ENCODE results near the gene CAMK1G. TPM values are rescaled to one million over a fixed set of nuclear protein-coding genes. Genes with fewer than 3 reads are reported as not detected.
A peak's percentile ranks its signal among the peaks of the same experiment; 100 is the strongest.

CAMK1G gene
- total and polyA plus RNA-seq, 12 donors = 0.11 to 0.71 (median 0.21) TPM; not detected in 9

DNA sequence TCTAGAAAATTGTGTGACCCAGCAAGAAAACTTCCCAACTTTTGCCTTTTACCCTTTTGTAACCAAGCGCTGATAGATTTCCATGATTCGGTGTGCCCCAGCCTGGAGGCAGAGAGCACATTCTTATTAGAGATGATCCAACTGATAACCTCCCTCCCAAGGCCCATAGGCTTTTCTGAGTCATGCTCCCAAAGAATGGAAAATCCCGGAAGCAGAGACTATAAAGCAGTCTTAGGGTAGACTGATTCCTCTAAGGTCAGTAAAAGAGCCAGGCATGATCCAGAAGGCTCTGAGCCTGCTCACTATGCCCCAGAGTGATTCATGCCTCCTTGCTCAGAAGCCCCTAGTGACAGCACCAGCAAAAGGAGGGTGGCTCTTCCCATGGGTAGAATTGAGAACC is 4.3 kb downstream of the CAMK1G start:
- Histone ChIP-seq H3K4me1 (peaks cover 0 to 20% (median 10%) of the 10 kb centered on the region in 9 donors), H3K4me3 (no peak overlapping the region), H3K27me3 (peaks cover 0 to 37% (median 15%) of the 10 kb centered on the region in 7 donors), H3K27ac (no peak overlapping the region), H3K9me3 (no peaks in the 10 kb centered on the region), H3K36me3 (no peaks in the 10 kb centered on the region)
- TF ChIP-seq, protein P1, sequence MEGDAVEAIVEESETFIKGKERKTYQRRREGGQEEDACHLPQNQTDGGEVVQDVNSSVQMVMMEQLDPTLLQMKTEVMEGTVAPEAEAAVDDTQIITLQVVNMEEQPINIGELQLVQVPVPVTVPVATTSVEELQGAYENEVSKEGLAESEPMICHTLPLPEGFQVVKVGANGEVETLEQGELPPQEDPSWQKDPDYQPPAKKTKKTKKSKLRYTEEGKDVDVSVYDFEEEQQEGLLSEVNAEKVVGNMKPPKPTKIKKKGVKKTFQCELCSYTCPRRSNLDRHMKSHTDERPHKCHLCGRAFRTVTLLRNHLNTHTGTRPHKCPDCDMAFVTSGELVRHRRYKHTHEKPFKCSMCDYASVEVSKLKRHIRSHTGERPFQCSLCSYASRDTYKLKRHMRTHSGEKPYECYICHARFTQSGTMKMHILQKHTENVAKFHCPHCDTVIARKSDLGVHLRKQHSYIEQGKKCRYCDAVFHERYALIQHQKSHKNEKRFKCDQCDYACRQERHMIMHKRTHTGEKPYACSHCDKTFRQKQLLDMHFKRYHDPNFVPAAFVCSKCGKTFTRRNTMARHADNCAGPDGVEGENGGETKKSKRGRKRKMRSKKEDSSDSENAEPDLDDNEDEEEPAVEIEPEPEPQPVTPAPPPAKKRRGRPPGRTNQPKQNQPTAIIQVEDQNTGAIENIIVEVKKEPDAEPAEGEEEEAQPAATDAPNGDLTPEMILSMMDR (IDR thresholded peaks at IDR 0.05) = no peak
- intact Hi-C loops (cut with DNase I) = loop anchor here in 4 of 10 donors (5.0 kb wide), 3 partner anchors 40 to 160 kb away; no protein-coding TSS in a partner anchor
- DNase-seq (no peak), ATAC-seq (no peak)
- WGBS, 2 donors = 87 to 91% methylated on average over 3 of the region's 3 CpGs

DNA sequence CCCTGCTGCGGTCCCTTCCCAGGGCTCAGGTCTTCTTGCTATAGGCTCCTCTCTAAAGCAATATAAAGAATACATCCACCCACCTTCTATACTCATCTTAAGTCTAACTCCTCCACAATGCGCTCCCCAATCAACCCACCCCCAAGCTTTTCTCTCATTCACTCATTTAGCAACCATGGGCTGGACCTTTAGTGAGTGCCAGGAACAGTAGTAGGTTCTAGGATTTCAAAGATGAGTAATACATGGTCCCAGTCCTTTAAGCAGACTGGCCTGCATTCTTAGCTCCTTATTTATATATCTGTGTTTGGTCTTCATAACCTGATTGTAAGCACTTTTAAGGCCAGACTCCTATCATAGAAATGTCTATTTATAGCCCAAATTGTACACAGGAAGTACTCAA is 5.9 kb downstream of the CAMK1G start:
- no peak overlapping the region for H3K27ac ChIP-seq
- ATAC-seq (no peak), DNase-seq (no peak)
- no peaks in the 10 kb centered on the region for H3K9me3 ChIP-seq
- whole genome bisulfite sequencing, 2 donors = 98 to 100% methylated on average over 2 of the region's 2 CpGs
- H3K36me3 ChIP-seq = no peaks in the 10 kb centered on the region
- H3K4me3 ChIP-seq = no peak overlapping the region
- H3K4me1 ChIP-seq = peaks cover 0 to 20% (median 10%) of the 10 kb centered on the region in 9 donors
- TF ChIP-seq, protein P1 (IDR thresholded peaks at IDR 0.05) = no peak
- H3K27me3 ChIP-seq = peaks cover 0 to 20% (median 0%) of the 10 kb centered on the region in 7 donors
- intact Hi-C loops (cut with DNase I) = loop anchor here in 4 of 10 donors (5.0 kb wide), 3 partner anchors 38 to 158 kb away; no protein-coding TSS in a partner anchor

DNA sequence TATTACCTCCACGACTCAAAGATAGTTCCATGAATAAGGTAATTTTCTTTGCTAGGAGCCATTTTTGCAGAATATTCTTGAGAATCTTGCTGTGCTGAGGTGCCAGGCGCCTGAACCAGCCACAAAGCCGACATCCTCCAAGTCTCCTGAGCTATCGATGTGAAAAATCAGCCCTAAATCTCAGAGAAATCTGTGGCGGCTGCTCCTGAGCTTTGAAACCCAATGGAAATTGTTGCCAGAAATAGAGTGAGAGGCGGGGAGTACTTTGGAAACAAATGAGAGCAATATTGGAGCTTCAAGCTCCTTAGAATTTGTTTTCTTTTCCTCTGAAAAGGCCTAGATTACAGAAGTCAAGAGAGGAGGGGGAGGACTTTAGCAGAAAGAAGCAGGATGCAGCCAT is 6.3 kb downstream of the CAMK1G start:
- WGBS, 2 donors = 88% methylated on average over 6 of the region's 6 CpGs
- no peak for ATAC-seq

DNA sequence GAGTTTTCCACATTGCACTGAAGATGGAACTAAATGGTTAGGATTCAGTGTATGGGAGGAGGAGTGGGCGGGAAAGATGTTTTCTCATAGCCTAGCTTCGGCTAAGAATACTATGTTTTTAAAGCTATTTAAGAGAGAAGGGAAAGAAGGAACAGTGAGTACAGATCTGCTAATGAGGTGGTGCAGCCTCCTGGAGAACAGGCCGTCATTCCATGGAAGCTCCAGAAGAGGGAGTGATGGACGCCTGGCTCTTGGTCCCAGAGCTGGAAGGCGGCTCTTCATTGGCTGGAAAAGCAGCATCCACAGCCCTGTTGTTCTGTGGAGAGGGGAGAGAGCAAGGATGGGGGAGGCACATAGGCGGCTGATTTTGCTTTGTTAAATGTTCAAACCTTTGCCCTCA is 6.9 kb downstream of the CAMK1G start:
- H3K4me1 ChIP-seq = peaks cover 0 to 16% (median 7%) of the 10 kb centered on the region in 9 donors
- H3K27ac ChIP-seq = no peak overlapping the region
- ATAC-seq (peak in 7 of 8 donors; percentile 11 to 64 (median 51)), DNase-seq (peak in 1 of 2 donors; percentile 20)
- TF ChIP-seq, protein P1 (IDR thresholded peaks at IDR 0.05) = peak in 7 of 9 donors; percentile 28 to 67 (median 56)
- H3K36me3 ChIP-seq = no peaks in the 10 kb centered on the region
- WGBS, 2 donors = 47 to 60% methylated on average over 6 of the region's 6 CpGs
- H3K27me3 ChIP-seq = peaks cover 0 to 10% (median 0%) of the 10 kb centered on the region in 7 donors
- H3K4me3 ChIP-seq = no peak overlapping the region
- intact Hi-C loops (cut with DNase I) = loop anchor here in 3 of 10 donors (5.0 kb wide), 1 partner anchor 37 kb away; no protein-coding TSS in a partner anchor
- H3K9me3 ChIP-seq = no peaks in the 10 kb centered on the region

More for the DNA sequence above, 6.3 kb downstream of the CAMK1G start:
- Histone ChIP-seq H3K4me3 (no peak overlapping the region), H3K27ac (no peak overlapping the region), H3K27me3 (peaks cover 0 to 16% (median 0%) of the 10 kb centered on the region in 7 donors), H3K9me3 (no peaks in the 10 kb centered on the region), H3K36me3 (no peaks in the 10 kb centered on the region), H3K4me1 (peaks cover 0 to 20% (median 10%) of the 10 kb centered on the region in 9 donors)
- TF ChIP-seq, protein P1 (IDR thresholded peaks at IDR 0.05) = no peak
- no peak for DNase-seq
- intact Hi-C loops (cut with DNase I) = loop anchor here in 6 of 10 donors (5.0 kb wide), 3 partner anchors 37 to 157 kb away; no protein-coding TSS in a partner anchor

All from heart right ventricle (tissue), 16 donors.